Liver (tissue), 9 donors: ENCODE measurements around the gene TSPEAR. TPM values are rescaled to one million over a fixed set of nuclear protein-coding genes. Genes with fewer than 3 reads are reported as not detected.
"Not testable (repeated sequence)": the region's sequence is repeated elsewhere in the genome, so short reads cannot be mapped to it uniquely, and the experiment has no call there.

Experiments
- DNase-seq: peaks from one replicate; pipeline ENCODE4 v3.0.0-alpha.2; 2017; ENCODE audit warnings: low spot score
- H3K27ac ChIP-seq, 2 donors: one replicate each; pipeline ENCODE4 v1.7.0; 2013; ENCODE audit warnings: inconsistent platforms in 2 of 2, low read length in 2 of 2, control low read depth in 1 of 2, low read depth in 1 of 2, mild to moderate bottlenecking in 1 of 2
- H3K27me3 ChIP-seq, 4 donors: one replicate each; pipeline versions ENCODE4 v1.6.1 to v1.7.0; 2013; ENCODE audit warnings: low read length in 3 of 4, inconsistent platforms in 1 of 4, mild to moderate bottlenecking in 1 of 4, moderate library complexity in 1 of 4; ENCODE audit not compliant: control insufficient read depth in 4 of 4, insufficient read depth in 4 of 4
- H3K36me3 ChIP-seq, 4 donors: one replicate each; pipeline versions ENCODE4 v1.6.1 to v1.7.0; 2013; ENCODE audit warnings: low read length in 3 of 4, mild to moderate bottlenecking in 3 of 4, low read depth in 1 of 4, moderate library complexity in 1 of 4; ENCODE audit not compliant: control insufficient read depth in 4 of 4, insufficient read depth in 3 of 4
- H3K4me1 ChIP-seq, 4 donors: one replicate each; pipeline versions ENCODE4 v1.6.1 to v1.7.0; 2013; ENCODE audit warnings: low read length in 3 of 4, mild to moderate bottlenecking in 3 of 4, moderate library complexity in 1 of 4; ENCODE audit not compliant: control insufficient read depth in 4 of 4, insufficient read depth in 4 of 4
- H3K4me3 ChIP-seq, 3 donors: one replicate each; pipeline versions ENCODE4 v1.6.1 to v1.7.0; 2013; ENCODE audit warnings: low read length in 3 of 3, control low read depth in 1 of 3, low read depth in 1 of 3, mild to moderate bottlenecking in 1 of 3
- H3K9ac ChIP-seq, 2 donors: one replicate each; pipeline ENCODE4 v1.7.0; 2013; ENCODE audit warnings: low read length in 2 of 2, mild to moderate bottlenecking in 2 of 2, moderate library complexity in 2 of 2, control low read depth in 1 of 2, low read depth in 1 of 2
- H3K9me3 ChIP-seq, 4 donors: one replicate each; pipeline versions ENCODE4 v1.6.1 to v1.7.0; 2013; ENCODE audit warnings: low read length in 3 of 4; ENCODE audit not compliant: control insufficient read depth in 4 of 4
- ATF3 ChIP-seq: IDR thresholded peaks from 2 replicates; pipeline ENCODE4 v1.6.1; 2016; ENCODE audit warnings: antibody characterized with exemption
- CTCF ChIP-seq: fragments of 150-350 bp; IDR thresholded peaks from 2 replicates; pipeline ENCODE4 v1.5.1; 2017; ENCODE audit warnings: improper control_type of control experiment, low read depth, low read length; ENCODE audit not compliant: missing input control
- GABPA ChIP-seq, 2 donors: IDR thresholded peaks in 1 of 2; conservative IDR thresholded peaks in 1 of 2; 2 replicates each; pipeline ENCODE4 v1.6.1; 2016; ENCODE audit warnings: antibody characterized with exemption in 2 of 2, mild to moderate bottlenecking in 1 of 2, moderate library complexity in 1 of 2
- HNF4A ChIP-seq, 2 donors: conservative IDR thresholded peaks; 2 replicates each; pipeline ENCODE4 v1.6.1; 2016; ENCODE audit warnings: antibody characterized with exemption in 2 of 2, mild to moderate bottlenecking in 2 of 2
- HNF4G ChIP-seq: IDR thresholded peaks from 2 replicates; pipeline ENCODE4 v1.6.1; 2016; ENCODE audit warnings: antibody characterized with exemption
- JUND ChIP-seq, 2 donors: IDR thresholded peaks; 2 replicates each; pipeline ENCODE4 v1.6.1; 2016; ENCODE audit warnings: antibody characterized with exemption in 2 of 2
- NR2F2 ChIP-seq: IDR thresholded peaks from 2 replicates; pipeline ENCODE4 v1.6.1; 2016; ENCODE audit warnings: antibody characterized with exemption
- RAD21 ChIP-seq, 2 donors: IDR thresholded peaks; 2 replicates each; pipeline ENCODE4 v1.6.1; 2016; ENCODE audit warnings: antibody characterized with exemption in 2 of 2, mild to moderate bottlenecking in 2 of 2
- REST ChIP-seq: IDR thresholded peaks from 2 replicates; pipeline ENCODE4 v1.6.1; 2016; ENCODE audit warnings: antibody characterized with exemption, mild to moderate bottlenecking
- RXRA ChIP-seq, 2 donors: IDR thresholded peaks; 2 replicates each; pipeline ENCODE4 v1.6.1; 2017 to 2018; ENCODE audit warnings: antibody characterized with exemption in 2 of 2, mild to moderate bottlenecking in 1 of 2
- SP1 ChIP-seq: IDR thresholded peaks from 2 replicates; pipeline ENCODE4 v1.6.1; 2018; ENCODE audit warnings: antibody characterized with exemption, mild to moderate bottlenecking
- TAF1 ChIP-seq: conservative IDR thresholded peaks from 2 replicates; pipeline ENCODE4 v1.6.1; 2016; ENCODE audit warnings: antibody characterized with exemption, mild to moderate bottlenecking
- YY1 ChIP-seq: IDR thresholded peaks from 2 replicates; pipeline ENCODE4 v1.6.1; 2016; ENCODE audit warnings: antibody characterized with exemption, mild to moderate bottlenecking
- WGBS: extraction: QIAGEN DNeasy Blood & Tissue Kit; methylation state at CpG from one replicate; pipeline ENCODE4 v1.1.7; 2013; 5-methylcytosine and 5-hydroxymethylcytosine counted together
- polyA plus RNA-seq, 2 donors: library from polyadenylated mRNA; stranded (reverse) in 1 of 2; unstranded in 1 of 2; fragments of 200-250 nt in 1 of 2; fragments of >200 nt in 1 of 2; fragmentation: Nextera tagmentation in 1 of 2; extraction: Ambion mirVana in 1 of 2; gene quantifications; one replicate each; pipeline versions ENCODE4 v1.2.1 to v1.2.3, GENCODE V29; 2013 to 2015
- total RNA-seq, 2 donors: library from RNA; depleted of rRNA; stranded (reverse); fragments of >200 nt; gene quantifications; one replicate each; pipeline ENCODE4 v1.2.3, GENCODE V29; 2014
- donor health status: healthy.
- donor health status: healthy.
- donor health status: healthy.
- donor health status: healthy.
- donor health status: healthy.

The TSPEAR gene
- total and polyA plus RNA-seq, 4 donors: under 0.01 to 0.14 (median 0.01) TPM; not detected in 1

- 54% methylated on average over 17 of the region's 17 CpGs for WGBS
- peaks cover 0 to 7% (median 5%) of the 10 kb centered on the region in 4 donors for H3K9me3 ChIP-seq
- no peak overlapping the region for H3K27ac ChIP-seq
- TF ChIP-seq NR2F2: no peak
- TF ChIP-seq TAF1: no peak
- H3K36me3 ChIP-seq: no peaks in the 10 kb centered on the region
- H3K4me3 ChIP-seq: no peak overlapping the region
- H3K9ac ChIP-seq: no peak overlapping the region
- no peaks in the 10 kb centered on the region for H3K27me3 ChIP-seq
- H3K4me1 ChIP-seq: no peaks in the 10 kb centered on the region
- peak; percentile 28 for DNase-seq
These were observed 108.1 kb downstream of the TSPEAR start for GRCh38 chr21:44603109-44603875.

- TF ChIP-seq GABPA (IDR thresholded peaks at IDR 0.05 in 1 of 2, conservative IDR thresholded peaks at IDR 0.05 in 1 of 2): no peak
- no peak overlapping the region for H3K4me3 ChIP-seq
- H3K9me3 ChIP-seq: peaks cover 0 to 7% (median 5%) of the 10 kb centered on the region in 4 donors
- H3K27me3 ChIP-seq: no peaks in the 10 kb centered on the region
- 86% methylated on average over 20 of the region's 21 CpGs for WGBS
- H3K27ac ChIP-seq: no peak overlapping the region
- H3K9ac ChIP-seq: no peak overlapping the region
- no peaks in the 10 kb centered on the region for H3K4me1 ChIP-seq
- peak; percentile 6 for DNase-seq
- H3K36me3 ChIP-seq: no peaks in the 10 kb centered on the region
These were observed 108.9 kb downstream of the TSPEAR start for GRCh38 chr21:44602463-44602850.

GRCh38 chr21:44601596-44602462 lies 109.5 kb downstream of the TSPEAR start:
- Histone ChIP-seq H3K4me1 (no peaks in the 10 kb centered on the region), H3K9me3 (peaks cover 0 to 7% (median 5%) of the 10 kb centered on the region in 4 donors), H3K4me3 (no peak overlapping the region), H3K9ac (no peak overlapping the region), H3K27me3 (no peaks in the 10 kb centered on the region), H3K36me3 (no peaks in the 10 kb centered on the region), H3K27ac (no peak overlapping the region)
- no peak for TF ChIP-seq NR2F2
- no peak for TF ChIP-seq RXRA (IDR thresholded peaks at IDR 0.05)
- TF ChIP-seq CTCF: no peak
- TF ChIP-seq JUND (IDR thresholded peaks at IDR 0.05): no peak
- TF ChIP-seq SP1: no peak
- TF ChIP-seq ATF3: no peak
- TF ChIP-seq HNF4A (conservative IDR thresholded peaks at IDR 0.05): no peak
- TF ChIP-seq HNF4G: no peak
- TF ChIP-seq RAD21 (IDR thresholded peaks at IDR 0.05): no peak
- TF ChIP-seq YY1: no peak
- no peak for TF ChIP-seq REST
- 84% methylated on average over 23 of the region's 23 CpGs for WGBS
- DNase-seq: peak; percentile 17

GRCh38 chr21:44601091-44601490 lies 110.3 kb downstream of the TSPEAR start:
- H3K9me3 ChIP-seq, H3K4me3 ChIP-seq, H3K27ac ChIP-seq, H3K4me1 ChIP-seq, H3K9ac ChIP-seq, H3K36me3 ChIP-seq, H3K27me3 ChIP-seq: not testable (repeated sequence)
- WGBS: 72% methylated on average over 10 of the region's 10 CpGs
- DNase-seq: peak; percentile 6
